ENCODE data around the gene MOB1A.
A peak's percentile ranks its signal among the peaks of the same experiment; 100 is the strongest.
"Not testable (repeated sequence)": the region's sequence is repeated elsewhere in the genome, so short reads cannot be mapped to it uniquely, and the experiment has no call there.

The MOB1A gene

GRCh38 chr2:74131901-74132300 is 46.8 kb downstream of the MOB1A start:
- no peaks in the 10 kb centered on the region for H3K27me3 ChIP-seq (replicated peaks; ENCODE audit: control insufficient read depth, insufficient read depth, low read length, poor library complexity, severe bottlenecking)
- no peak overlapping the region for H3K4me3 ChIP-seq (ENCODE audit: insufficient read depth, low read depth, low read length, poor library complexity, severe bottlenecking)
- no peak overlapping the region for H3K27ac ChIP-seq (ENCODE audit: insufficient read depth, low read length, poor library complexity, severe bottlenecking)
- H3K4me1 ChIP-seq (ENCODE audit: control insufficient read depth, insufficient read depth, low read length, poor library complexity, severe bottlenecking) = no peaks in the 10 kb centered on the region
- H3K9me3 ChIP-seq (ENCODE audit: control insufficient read depth, low read length) = no peaks in the 10 kb centered on the region
- no peaks in the 10 kb centered on the region for H3K36me3 ChIP-seq (ENCODE audit: control insufficient read depth, insufficient read depth, low read length)
- DNase-seq = no peak

- Histone ChIP-seq H3K27me3 (replicated peaks; ENCODE audit: control insufficient read depth, insufficient read depth, low read length, poor library complexity, severe bottlenecking) (no peaks in the 10 kb centered on the region), H3K4me1 (ENCODE audit: control insufficient read depth, insufficient read depth, low read length, poor library complexity, severe bottlenecking) (no peaks in the 10 kb centered on the region), H3K9me3 (ENCODE audit: control insufficient read depth, low read length) (no peaks in the 10 kb centered on the region), H3K27ac (ENCODE audit: insufficient read depth, low read length, poor library complexity, severe bottlenecking) (no peak overlapping the region), H3K4me3 (ENCODE audit: insufficient read depth, low read depth, low read length, poor library complexity, severe bottlenecking) (no peak overlapping the region), H3K36me3 (ENCODE audit: control insufficient read depth, insufficient read depth, low read length) (no peaks in the 10 kb centered on the region)
- no peak for DNase-seq
Observed at GRCh38 chr2:74130211-74130995, 48.3 kb downstream of the MOB1A start.

GRCh38 chr2:74128206-74128605 is 50.5 kb downstream of the MOB1A start:
- H3K4me1 ChIP-seq (ENCODE audit: control insufficient read depth, insufficient read depth, low read length, poor library complexity, severe bottlenecking) = no peaks in the 10 kb centered on the region
- no peaks in the 10 kb centered on the region for H3K9me3 ChIP-seq (ENCODE audit: control insufficient read depth, low read length)
- no peak for DNase-seq
- H3K4me3 ChIP-seq (ENCODE audit: insufficient read depth, low read depth, low read length, poor library complexity, severe bottlenecking) = no peak overlapping the region
- no peak overlapping the region for H3K27ac ChIP-seq (ENCODE audit: insufficient read depth, low read length, poor library complexity, severe bottlenecking)
- H3K36me3 ChIP-seq (ENCODE audit: control insufficient read depth, insufficient read depth, low read length) = no peaks in the 10 kb centered on the region
- H3K27me3 ChIP-seq (replicated peaks; ENCODE audit: control insufficient read depth, insufficient read depth, low read length, poor library complexity, severe bottlenecking) = no peaks in the 10 kb centered on the region

DNA sequence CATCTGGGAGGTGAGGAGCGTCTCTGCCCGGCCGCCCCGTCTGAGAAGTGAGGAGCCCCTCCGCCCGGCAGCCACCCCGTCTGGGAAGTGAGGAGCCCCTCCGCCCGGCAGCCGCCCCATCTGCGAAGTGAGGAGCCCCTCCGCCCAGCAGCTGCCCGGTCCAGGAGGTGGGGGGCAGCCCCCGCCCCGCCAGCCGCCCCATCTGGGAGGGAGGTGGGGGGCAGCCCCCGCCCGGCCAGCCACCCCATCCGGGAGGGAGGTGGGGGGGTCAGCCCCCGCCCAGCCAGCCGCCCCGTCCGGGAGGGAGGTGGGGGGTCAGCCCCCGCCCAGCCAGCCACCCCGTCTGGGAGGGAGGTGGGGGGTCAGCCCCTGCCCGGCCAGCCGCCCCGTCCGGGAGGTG is 54.7 kb downstream of the MOB1A start:
- H3K36me3 ChIP-seq (ENCODE audit: control insufficient read depth, insufficient read depth, low read length) = not testable (repeated sequence)

GRCh38 chr2:74121846-74122245 is 56.8 kb downstream of the MOB1A start:
- not testable (repeated sequence) for H3K4me3 ChIP-seq (ENCODE audit: insufficient read depth, low read depth, low read length, poor library complexity, severe bottlenecking); DNase-seq; H3K4me1 ChIP-seq (ENCODE audit: control insufficient read depth, insufficient read depth, low read length, poor library complexity, severe bottlenecking); H3K27ac ChIP-seq (ENCODE audit: insufficient read depth, low read length, poor library complexity, severe bottlenecking); H3K9me3 ChIP-seq (ENCODE audit: control insufficient read depth, low read length); H3K36me3 ChIP-seq (ENCODE audit: control insufficient read depth, insufficient read depth, low read length); H3K27me3 ChIP-seq (replicated peaks; ENCODE audit: control insufficient read depth, insufficient read depth, low read length, poor library complexity, severe bottlenecking)

More for the DNA sequence above, 54.7 kb downstream of the MOB1A start:
- not testable (repeated sequence) for H3K4me3 ChIP-seq (ENCODE audit: insufficient read depth, low read depth, low read length, poor library complexity, severe bottlenecking); H3K27ac ChIP-seq (ENCODE audit: insufficient read depth, low read length, poor library complexity, severe bottlenecking); H3K9me3 ChIP-seq (ENCODE audit: control insufficient read depth, low read length); H3K27me3 ChIP-seq (replicated peaks; ENCODE audit: control insufficient read depth, insufficient read depth, low read length, poor library complexity, severe bottlenecking); DNase-seq; H3K4me1 ChIP-seq (ENCODE audit: control insufficient read depth, insufficient read depth, low read length, poor library complexity, severe bottlenecking)

DNA sequence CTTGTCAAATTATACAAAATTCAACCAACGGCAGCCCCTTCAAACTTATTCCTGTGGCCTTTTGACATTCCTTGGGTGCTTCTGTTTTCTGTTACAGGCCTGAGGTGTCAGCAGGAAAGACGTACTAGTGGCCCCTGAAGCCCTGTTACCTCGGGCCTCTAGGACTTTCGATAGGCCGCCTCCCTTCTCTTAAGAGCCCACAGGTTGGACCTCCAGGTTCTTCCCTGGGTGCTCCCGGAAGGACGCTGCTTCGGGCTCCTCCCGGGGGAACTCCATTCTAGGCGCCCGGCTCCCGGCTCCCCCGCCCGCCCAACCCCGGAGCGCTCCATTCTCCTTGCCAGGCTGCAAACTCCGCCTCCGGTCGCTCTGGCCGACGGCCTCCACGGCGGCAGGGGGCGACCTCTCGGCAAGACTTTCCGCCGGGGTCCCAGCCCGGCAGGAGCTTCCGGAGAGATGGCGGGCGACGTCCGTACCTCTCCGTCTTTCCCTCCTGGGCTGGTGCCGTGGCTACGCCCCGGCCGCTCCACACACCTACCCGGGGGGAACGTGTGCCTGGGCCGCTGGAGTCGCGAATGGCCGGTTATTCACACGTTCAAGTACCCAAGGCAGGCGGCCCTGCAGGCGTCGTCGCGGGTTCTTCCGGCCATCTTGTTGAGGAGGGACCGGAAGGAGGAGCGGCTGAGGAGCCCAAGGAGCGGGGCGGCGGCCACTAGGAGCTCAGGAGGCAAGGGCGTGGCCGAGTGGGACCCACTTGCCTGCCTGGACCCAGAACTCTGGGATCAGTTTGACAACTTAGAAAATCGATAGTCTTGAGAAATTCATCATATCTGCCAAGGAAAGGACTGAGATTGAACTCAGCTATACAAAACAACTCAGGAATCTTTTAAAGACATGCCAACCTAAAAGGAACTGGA is 58.5 kb downstream of the MOB1A start:
- H3K4me3 ChIP-seq (ENCODE audit: insufficient read depth, low read depth, low read length, poor library complexity, severe bottlenecking) = peak overlapping the region; percentile 98
- peak; percentile 53 to 75 (median 69) for DNase-seq
- H3K9me3 ChIP-seq (ENCODE audit: control insufficient read depth, low read length) = no peaks in the 10 kb centered on the region
- H3K4me1 ChIP-seq (ENCODE audit: control insufficient read depth, insufficient read depth, low read length, poor library complexity, severe bottlenecking) = no peaks in the 10 kb centered on the region
- H3K27ac ChIP-seq (ENCODE audit: insufficient read depth, low read length, poor library complexity, severe bottlenecking) = peak overlapping the region; percentile 82
- no peaks in the 10 kb centered on the region for H3K36me3 ChIP-seq (ENCODE audit: control insufficient read depth, insufficient read depth, low read length)
- no peaks in the 10 kb centered on the region for H3K27me3 ChIP-seq (replicated peaks; ENCODE audit: control insufficient read depth, insufficient read depth, low read length, poor library complexity, severe bottlenecking)

DNA sequence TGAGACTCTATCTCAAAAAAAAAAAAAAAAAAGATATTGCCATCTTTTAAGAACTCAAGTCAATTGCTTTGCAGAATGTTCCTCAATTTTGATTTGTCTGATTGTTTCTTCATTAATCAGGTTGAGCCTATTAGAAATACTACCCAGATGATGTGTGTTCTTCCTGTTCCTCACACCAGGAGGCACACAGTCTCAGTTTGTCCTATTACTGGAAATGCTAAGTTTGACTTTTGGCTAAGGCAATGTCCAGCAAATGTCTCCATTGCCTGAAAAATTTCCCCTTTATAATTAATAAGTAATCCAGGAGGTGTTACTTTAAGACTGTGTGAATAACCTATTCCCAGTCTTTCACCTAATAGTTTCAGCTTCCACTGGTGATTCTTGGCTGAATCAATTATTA is 59.3 kb downstream of the MOB1A start:
- Histone ChIP-seq H3K9me3 (ENCODE audit: control insufficient read depth, low read length) (no peaks in the 10 kb centered on the region), H3K27me3 (replicated peaks; ENCODE audit: control insufficient read depth, insufficient read depth, low read length, poor library complexity, severe bottlenecking) (no peaks in the 10 kb centered on the region), H3K27ac (ENCODE audit: insufficient read depth, low read length, poor library complexity, severe bottlenecking) (no peak overlapping the region), H3K36me3 (ENCODE audit: control insufficient read depth, insufficient read depth, low read length) (no peaks in the 10 kb centered on the region), H3K4me3 (ENCODE audit: insufficient read depth, low read depth, low read length, poor library complexity, severe bottlenecking) (peak overlapping the region; percentile 98), H3K4me1 (ENCODE audit: control insufficient read depth, insufficient read depth, low read length, poor library complexity, severe bottlenecking) (no peaks in the 10 kb centered on the region)
- DNase-seq = no peak

GRCh38 chr2:74111380-74111779 is 67.3 kb downstream of the MOB1A start:
- no peaks in the 10 kb centered on the region for H3K36me3 ChIP-seq (ENCODE audit: control insufficient read depth, insufficient read depth, low read length)
- no peak overlapping the region for H3K27ac ChIP-seq (ENCODE audit: insufficient read depth, low read length, poor library complexity, severe bottlenecking)
- H3K27me3 ChIP-seq (replicated peaks; ENCODE audit: control insufficient read depth, insufficient read depth, low read length, poor library complexity, severe bottlenecking) = no peaks in the 10 kb centered on the region
- H3K4me3 ChIP-seq (ENCODE audit: insufficient read depth, low read depth, low read length, poor library complexity, severe bottlenecking) = no peak overlapping the region
- no peaks in the 10 kb centered on the region for H3K9me3 ChIP-seq (ENCODE audit: control insufficient read depth, low read length)
- no peak for DNase-seq
- H3K4me1 ChIP-seq (ENCODE audit: control insufficient read depth, insufficient read depth, low read length, poor library complexity, severe bottlenecking) = no peaks in the 10 kb centered on the region

- no peaks in the 10 kb centered on the region for H3K4me1 ChIP-seq (ENCODE audit: control insufficient read depth, insufficient read depth, low read length, poor library complexity, severe bottlenecking)
- H3K27me3 ChIP-seq (replicated peaks; ENCODE audit: control insufficient read depth, insufficient read depth, low read length, poor library complexity, severe bottlenecking) = no peaks in the 10 kb centered on the region
- no peak for DNase-seq
- H3K9me3 ChIP-seq (ENCODE audit: control insufficient read depth, low read length) = no peaks in the 10 kb centered on the region
- no peak overlapping the region for H3K27ac ChIP-seq (ENCODE audit: insufficient read depth, low read length, poor library complexity, severe bottlenecking)
- no peaks in the 10 kb centered on the region for H3K36me3 ChIP-seq (ENCODE audit: control insufficient read depth, insufficient read depth, low read length)
- H3K4me3 ChIP-seq (ENCODE audit: insufficient read depth, low read depth, low read length, poor library complexity, severe bottlenecking) = no peak overlapping the region
Observed at GRCh38 chr2:74110537-74110936, 68.1 kb downstream of the MOB1A start.

DNA sequence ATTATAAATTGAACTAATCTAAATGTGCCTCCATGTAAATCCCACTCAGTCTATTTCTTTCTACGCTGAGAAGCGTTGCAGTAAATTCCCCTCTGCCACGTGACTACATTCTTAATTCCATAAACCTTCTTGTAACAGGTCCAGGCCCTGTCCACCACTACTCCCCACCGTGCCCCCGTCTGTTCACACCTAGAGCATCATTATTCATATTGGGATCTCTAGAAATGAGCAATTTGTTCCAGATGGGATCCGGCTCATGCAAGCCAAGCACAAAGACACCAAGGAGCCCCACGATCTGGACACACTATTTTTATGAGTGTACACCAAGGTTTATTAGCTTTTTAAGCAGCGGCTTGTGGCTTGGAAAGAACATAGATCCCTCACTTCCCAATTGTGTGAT is 69.1 kb downstream of the MOB1A start:
- Histone ChIP-seq H3K36me3 (ENCODE audit: control insufficient read depth, insufficient read depth, low read length) (no peaks in the 10 kb centered on the region), H3K4me1 (ENCODE audit: control insufficient read depth, insufficient read depth, low read length, poor library complexity, severe bottlenecking) (no peaks in the 10 kb centered on the region), H3K27me3 (replicated peaks; ENCODE audit: control insufficient read depth, insufficient read depth, low read length, poor library complexity, severe bottlenecking) (no peaks in the 10 kb centered on the region), H3K4me3 (ENCODE audit: insufficient read depth, low read depth, low read length, poor library complexity, severe bottlenecking) (no peak overlapping the region), H3K27ac (ENCODE audit: insufficient read depth, low read length, poor library complexity, severe bottlenecking) (no peak overlapping the region), H3K9me3 (ENCODE audit: control insufficient read depth, low read length) (no peaks in the 10 kb centered on the region)
- DNase-seq = no peak
